ENCODE measurements around the gene LASP1. TPM values are rescaled to one million over a fixed set of nuclear protein-coding genes. Genes with fewer than 3 reads are reported as not detected.
"Not testable (repeated sequence)": the region's sequence is repeated elsewhere in the genome, so short reads cannot be mapped to it uniquely, and the experiment has no call there.

LASP1 gene
- total RNA-seq, 4 donors from 2014 or later, result 10.7 to 24.1 (median 20.5) TPM

GRCh38 chr17:38925263-38925995 is 55.6 kb downstream of the LASP1 start, which contains the start of gene LASP1NB:
Gene LASP1NB (plus strand): TSS chr17:38925614.
- no peak within 1 kb of the TSS for H3K4me3 ChIP-seq
- H3K27ac ChIP-seq, result no peak within 1 kb of the TSS
- no peak for ATAC-seq

GRCh38 chr17:38926293-38927070 is 56.6 kb downstream of the LASP1 start:
- no peaks in the 10 kb centered on the region for H3K9me3 ChIP-seq
- no peaks in the 10 kb centered on the region for H3K27me3 ChIP-seq
- no peak overlapping the region for H3K27ac ChIP-seq
- no peak overlapping the region for H3K4me3 ChIP-seq
- H3K4me1 ChIP-seq, result peaks cover 19 to 20% of the 10 kb centered on the region in 2 donors
- DNase-seq (no peak), ATAC-seq (no peak)
- H3K36me3 ChIP-seq, result no peaks in the 10 kb centered on the region
- in situ Hi-C loops (cut with MboI; ENCODE audit: low sequenced_read_pairs in 4 of 4), result no loop called here
- TF ChIP-seq CTCF (IDR thresholded peaks at IDR 0.05 in 4 of 5, conservative IDR thresholded peaks at IDR 0.05 in 1 of 5), result no peak
- no peak for TF ChIP-seq POLR2A (IDR thresholded peaks at IDR 0.05)
- intact Hi-C loops (cut with DNase I; ENCODE audit: low total_unique reads), result no loop called here

More at GRCh38 chr17:38925263-38925995, 55.6 kb downstream of the LASP1 start, which contains the start of gene LASP1NB:
- H3K9me3 ChIP-seq, result no peaks in the 10 kb centered on the region
- intact Hi-C loops (cut with DNase I; ENCODE audit: low total_unique reads), result no loop called here
- in situ Hi-C loops (cut with MboI; ENCODE audit: low sequenced_read_pairs in 4 of 4), result no loop called here
- DNase-seq, result no peak
- no peaks in the 10 kb centered on the region for H3K36me3 ChIP-seq
- no peaks in the 10 kb centered on the region for H3K27me3 ChIP-seq
- TF ChIP-seq CTCF (IDR thresholded peaks at IDR 0.05 in 4 of 5, conservative IDR thresholded peaks at IDR 0.05 in 1 of 5), result no peak
- TF ChIP-seq POLR2A (IDR thresholded peaks at IDR 0.05), result no peak
- peaks cover 23 to 24% of the 10 kb centered on the region in 2 donors for H3K4me1 ChIP-seq

- H3K4me3 ChIP-seq; H3K36me3 ChIP-seq; H3K27me3 ChIP-seq; H3K9me3 ChIP-seq; ATAC-seq; in situ Hi-C loops (cut with MboI; ENCODE audit: low sequenced_read_pairs in 4 of 4); DNase-seq; intact Hi-C loops (cut with DNase I; ENCODE audit: low total_unique reads); H3K4me1 ChIP-seq; H3K27ac ChIP-seq: not testable (repeated sequence)
Measured at GRCh38 chr17:38930782-38931181, 60.9 kb downstream of the LASP1 start.

- H3K27me3 ChIP-seq; intact Hi-C loops (cut with DNase I; ENCODE audit: low total_unique reads); H3K4me3 ChIP-seq; H3K27ac ChIP-seq; H3K36me3 ChIP-seq; in situ Hi-C loops (cut with MboI; ENCODE audit: low sequenced_read_pairs in 4 of 4); DNase-seq; H3K9me3 ChIP-seq; ATAC-seq; H3K4me1 ChIP-seq: not testable (repeated sequence)
Measured at GRCh38 chr17:38933962-38934361, 64.1 kb downstream of the LASP1 start.

GRCh38 chr17:38939987-38940386 is 70.1 kb downstream of the LASP1 start:
- TF ChIP-seq POLR2A (IDR thresholded peaks at IDR 0.05) (no peak), CTCF (IDR thresholded peaks at IDR 0.05 in 4 of 5, conservative IDR thresholded peaks at IDR 0.05 in 1 of 5) (no peak)
- DNase-seq, result no peak
- Histone ChIP-seq H3K4me3 (no peak overlapping the region), H3K36me3 (no peaks in the 10 kb centered on the region), H3K4me1 (no peaks in the 10 kb centered on the region), H3K27me3 (no peaks in the 10 kb centered on the region), H3K27ac (no peak overlapping the region), H3K9me3 (no peaks in the 10 kb centered on the region)
- in situ Hi-C loops (cut with MboI; ENCODE audit: low sequenced_read_pairs in 4 of 4), result no loop called here
- no peak for ATAC-seq
- intact Hi-C loops (cut with DNase I; ENCODE audit: low total_unique reads), result no loop called here
